ENCODE measurements around the gene FSCN2.
A peak's percentile ranks its signal among the peaks of the same experiment; 100 is the strongest.

The FSCN2 gene

DNA sequence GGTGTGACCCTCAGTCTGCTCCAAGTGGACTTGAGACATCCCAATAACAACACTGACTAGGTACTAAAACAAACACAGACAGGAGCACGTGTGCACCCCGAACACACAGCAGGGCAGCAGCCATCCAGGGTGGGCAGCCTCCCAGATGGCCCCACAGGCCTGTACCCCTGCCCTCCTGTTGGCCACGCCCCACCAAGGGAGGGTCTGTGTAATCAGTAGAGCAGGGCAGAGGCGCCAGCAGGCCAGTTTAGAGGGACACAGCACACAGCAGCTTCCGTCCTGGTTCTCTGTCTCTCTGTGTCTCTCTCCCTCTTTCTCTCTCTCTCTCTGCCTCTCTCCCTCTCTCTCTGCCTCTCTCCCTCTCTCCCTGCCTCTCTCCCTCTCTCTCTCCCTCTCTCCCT is 37.0 kb upstream of the FSCN2 start:
- no peak for DNase-seq (ENCODE audit: low read depth)

DNA sequence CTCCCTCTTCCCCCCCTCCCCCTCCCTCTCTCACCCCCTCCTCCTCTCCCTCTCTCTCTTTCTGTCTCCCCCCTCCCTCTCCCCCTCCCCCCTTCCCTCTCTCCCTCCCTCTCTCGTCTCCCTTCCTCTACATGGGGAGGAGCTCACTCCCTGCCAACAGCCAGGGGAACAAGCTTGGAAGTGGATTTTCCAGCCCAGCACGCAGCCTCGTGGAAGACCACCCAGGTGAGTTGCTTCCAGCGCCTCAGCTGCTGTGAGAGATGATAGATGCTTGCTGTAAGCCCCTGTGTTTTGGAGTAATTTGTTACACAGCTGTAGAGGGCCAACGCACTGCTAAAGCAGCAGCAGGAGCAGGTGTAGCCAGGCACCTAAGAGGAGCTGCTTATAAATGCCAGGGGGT is 36.4 kb upstream of the FSCN2 start:
- no peak for DNase-seq (ENCODE audit: low read depth)

DNA sequence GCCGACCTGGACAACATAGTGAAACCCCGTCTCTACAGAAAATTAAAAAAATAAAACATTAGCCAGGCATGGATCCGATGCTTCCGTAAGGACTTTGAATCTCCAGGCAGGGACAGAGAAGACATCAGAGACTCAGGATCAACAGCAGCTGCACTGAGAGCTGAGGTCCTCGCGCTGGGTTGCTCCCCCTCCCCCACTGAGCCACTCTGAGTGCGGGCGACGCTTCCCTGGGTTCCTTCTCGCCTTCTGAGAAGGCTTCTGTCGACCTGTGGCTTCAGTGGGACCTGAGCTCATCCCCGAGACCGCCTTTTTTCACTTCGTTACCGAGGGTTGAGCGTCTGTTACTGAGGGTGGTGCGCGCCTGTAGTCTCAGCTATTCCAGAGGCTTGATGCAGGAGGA is 36.0 kb upstream of the FSCN2 start:
- no peak for DNase-seq (ENCODE audit: low read depth)

DNA sequence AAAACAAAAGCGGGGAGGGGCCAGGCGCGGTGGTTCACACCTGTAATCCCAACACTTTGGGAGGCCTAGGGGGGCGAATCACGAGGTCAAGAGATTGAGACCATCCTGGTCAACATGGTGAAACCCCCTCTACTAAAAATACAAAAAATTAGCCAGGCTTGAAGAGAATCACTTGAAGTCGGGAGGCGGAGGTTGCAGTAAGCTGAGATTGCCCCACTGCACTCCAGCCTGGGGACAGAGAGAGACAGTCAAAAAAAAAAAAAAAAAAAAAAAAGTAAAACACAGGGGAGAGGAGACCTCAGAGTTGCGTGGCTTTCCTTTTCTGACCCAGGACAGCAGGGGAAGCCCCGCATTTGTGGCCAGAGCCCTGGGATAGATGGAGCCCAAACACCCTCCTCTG is 35.5 kb upstream of the FSCN2 start:
- DNase-seq (ENCODE audit: low read depth) = no peak

DNA sequence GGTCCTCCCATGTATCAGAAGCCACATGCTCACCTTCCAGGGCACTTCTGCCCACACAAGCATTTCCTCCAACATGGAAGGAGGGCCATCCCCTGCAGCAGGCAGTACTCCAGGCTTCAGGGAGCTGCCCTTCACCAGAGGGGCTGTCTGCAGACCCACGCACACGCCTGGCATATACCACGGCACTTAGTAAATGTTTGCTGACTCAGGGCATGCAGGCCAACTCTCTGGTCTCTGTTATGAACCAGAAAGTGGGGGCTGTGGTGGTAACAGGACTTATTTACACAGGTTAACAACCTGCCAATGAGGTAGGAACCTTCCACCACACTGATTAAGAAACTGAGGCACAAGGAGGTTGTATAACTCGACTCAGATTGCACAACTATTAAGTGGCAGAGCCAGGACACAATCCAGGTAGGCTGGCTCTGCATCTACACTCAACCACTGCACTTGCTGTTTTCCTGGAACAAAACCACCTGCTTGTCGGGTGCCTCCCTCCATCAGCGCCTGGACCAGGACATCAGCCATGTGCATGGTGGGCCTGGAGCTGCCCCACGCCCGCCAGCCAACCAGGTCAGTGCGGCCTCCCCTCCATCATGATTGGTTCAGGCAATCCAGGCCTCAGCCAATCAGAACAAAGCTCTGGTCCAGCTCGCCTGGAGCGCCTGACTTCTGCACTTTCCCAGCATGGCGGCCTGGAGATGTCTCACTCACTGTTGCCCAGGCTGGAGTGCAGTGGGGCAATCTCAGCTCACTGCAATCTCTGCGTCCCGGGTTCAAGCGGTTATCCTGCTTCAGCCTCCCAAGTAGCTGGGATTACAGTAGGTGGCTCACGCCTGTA is 34.8 kb upstream of the FSCN2 start:
- no peak for DNase-seq (ENCODE audit: low read depth)

DNA sequence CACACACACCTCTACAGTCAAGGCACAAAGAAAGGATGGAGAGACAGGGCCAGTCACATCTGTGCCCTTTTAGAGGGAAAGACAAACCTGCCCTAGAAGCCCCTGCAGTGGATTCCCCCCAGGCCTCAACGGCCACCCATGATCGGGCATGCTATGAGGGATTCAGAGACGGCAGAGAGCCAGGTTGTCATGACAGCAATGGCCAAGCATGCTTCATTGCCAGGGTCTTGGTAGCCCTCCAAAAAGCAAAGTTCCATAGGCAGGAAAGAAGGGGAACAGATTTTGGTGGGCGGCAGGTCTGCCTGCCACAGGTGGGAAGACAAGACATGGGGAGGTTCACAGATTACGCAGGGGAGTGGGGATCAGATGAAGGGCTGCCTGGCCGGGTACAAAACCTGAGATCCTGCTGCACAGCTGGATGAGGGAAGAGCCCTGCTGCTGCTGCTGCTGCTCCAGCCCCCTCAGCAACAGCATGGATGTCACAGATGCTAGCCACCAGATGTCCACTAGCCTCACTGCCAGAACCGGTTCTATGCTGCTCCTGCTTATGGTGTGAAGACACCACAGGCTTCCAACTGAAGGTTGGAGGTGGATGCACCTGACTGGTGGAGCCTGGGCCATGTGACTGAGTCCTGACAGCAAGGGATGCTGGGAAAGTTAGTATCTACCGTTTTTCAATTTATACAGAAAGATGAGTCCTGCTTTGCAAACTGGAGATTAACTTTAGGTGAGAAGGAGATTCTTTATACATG is 33.4 kb upstream of the FSCN2 start:
- DNase-seq (ENCODE audit: low read depth) = no peak

DNA sequence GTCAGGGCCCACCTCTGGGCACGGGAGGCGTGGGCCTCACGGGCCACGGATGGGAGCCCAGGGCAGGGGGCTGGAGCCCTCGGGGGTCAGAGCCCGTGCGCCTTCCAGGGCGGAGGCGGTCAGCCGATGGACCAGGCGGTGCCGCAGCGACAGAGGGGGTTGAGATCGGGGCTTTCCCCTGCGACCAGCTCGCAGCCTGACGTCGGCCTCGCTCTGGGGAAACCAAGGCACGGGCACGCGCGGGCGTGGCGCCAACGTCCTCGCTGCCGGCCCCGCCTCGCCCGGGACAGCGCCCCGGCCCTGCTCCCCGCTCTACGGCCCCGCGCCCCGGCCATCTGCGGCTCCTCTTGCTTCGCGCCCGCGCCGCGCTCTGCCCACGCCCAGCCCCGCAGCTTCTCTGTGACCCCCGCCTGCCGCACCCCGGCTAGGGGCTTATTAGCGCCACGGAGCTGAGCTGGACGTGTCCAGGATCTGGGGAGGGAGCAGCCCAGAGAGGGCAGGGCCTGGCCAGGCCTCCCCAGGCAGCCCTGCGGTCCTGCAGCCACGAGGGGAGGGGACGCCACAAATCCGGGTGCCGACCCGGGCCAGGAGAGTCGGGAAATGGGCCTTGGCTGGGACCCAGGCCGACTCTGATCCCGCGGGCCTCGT is 29.1 kb upstream of the FSCN2 start:
- no peak for DNase-seq (ENCODE audit: low read depth)

DNA sequence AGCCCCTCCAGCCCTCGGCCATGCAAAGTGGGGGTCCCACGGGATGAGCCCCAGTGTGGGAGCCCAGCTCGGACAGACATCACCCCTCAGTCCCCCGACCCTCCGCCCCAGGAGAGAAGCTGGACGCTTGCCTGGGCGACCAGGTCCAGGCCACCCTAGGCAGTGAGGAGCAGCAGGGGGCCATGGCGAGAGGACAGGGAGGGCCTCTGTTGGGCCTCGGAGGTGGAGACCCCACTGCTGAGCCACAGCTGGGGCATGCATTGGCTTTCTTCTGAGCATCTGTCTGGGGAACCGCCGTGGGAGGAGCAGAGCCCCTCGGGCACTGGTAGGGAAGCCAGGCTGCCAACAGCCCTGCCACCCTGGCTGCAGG is 28.6 kb upstream of the FSCN2 start:
- no peak for DNase-seq (ENCODE audit: low read depth)

DNA sequence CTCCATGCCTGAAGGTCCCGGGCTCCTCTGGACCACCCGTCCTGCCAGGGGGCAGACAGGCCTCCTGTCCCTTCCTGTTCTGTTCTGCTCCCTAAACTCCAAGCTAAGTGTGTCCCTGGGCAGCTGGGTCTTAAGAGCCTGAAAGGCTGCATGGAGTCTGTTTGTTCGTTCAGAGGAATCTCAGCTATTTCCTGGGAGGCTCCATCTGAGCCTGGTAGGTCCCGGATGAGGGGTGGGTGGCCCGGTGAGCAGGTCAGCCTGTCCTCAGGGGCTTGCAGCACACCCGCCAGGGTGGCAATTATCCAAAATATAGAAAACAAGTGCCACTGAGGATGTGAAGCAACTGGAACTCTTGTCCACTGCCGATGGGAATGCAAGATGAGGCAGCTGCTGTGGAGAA is 28.1 kb upstream of the FSCN2 start:
- no peak for DNase-seq (ENCODE audit: low read depth)

DNA sequence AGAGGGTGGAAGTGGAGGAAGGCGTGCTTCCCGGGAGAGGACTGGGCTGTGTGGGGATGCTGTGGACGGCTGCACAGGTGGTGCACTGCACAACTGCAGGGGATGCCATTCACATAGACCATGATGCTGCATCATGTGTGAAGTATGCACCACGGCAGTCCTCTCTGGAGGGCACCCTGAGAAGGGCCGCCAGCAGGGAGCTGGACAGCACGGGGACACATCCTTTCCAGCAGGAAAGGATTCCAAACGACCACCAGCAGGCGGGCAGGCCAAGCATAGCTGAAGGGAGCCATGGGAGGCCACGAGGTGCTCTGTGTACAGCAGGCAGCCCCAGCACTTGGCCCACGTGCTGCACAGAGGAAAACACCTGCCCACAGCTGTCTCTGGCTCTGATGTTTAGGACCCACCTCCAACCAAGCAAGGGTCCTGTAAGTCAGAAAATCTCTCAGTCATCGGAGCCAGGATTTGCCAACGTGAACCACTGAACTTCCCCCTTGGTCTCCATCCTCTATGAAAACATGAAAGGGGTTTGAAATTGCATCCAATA is 25.6 kb upstream of the FSCN2 start:
- no peak for DNase-seq (ENCODE audit: low read depth)

DNA sequence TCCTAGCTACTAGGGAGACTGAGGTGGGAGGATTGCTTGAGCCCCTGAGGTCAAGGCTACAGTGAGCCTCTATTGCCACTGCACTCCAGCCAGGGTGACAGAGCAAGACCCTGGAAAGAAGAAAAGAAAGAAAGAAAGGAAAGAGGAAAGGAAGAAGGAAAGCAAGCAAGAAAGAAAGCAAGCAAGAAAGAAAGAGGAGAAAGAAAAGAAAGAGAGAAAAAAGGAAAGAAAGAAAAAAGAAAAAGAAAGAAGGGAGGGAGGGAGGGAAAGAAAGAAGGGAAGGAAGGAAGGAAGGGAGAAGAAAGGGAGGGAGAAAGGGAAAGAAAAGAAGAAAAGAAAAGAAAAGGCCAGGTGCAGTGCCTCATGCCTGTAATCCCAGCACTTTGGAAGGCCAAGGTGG is 24.6 kb upstream of the FSCN2 start:
- DNase-seq (ENCODE audit: low read depth) = no peak

DNA sequence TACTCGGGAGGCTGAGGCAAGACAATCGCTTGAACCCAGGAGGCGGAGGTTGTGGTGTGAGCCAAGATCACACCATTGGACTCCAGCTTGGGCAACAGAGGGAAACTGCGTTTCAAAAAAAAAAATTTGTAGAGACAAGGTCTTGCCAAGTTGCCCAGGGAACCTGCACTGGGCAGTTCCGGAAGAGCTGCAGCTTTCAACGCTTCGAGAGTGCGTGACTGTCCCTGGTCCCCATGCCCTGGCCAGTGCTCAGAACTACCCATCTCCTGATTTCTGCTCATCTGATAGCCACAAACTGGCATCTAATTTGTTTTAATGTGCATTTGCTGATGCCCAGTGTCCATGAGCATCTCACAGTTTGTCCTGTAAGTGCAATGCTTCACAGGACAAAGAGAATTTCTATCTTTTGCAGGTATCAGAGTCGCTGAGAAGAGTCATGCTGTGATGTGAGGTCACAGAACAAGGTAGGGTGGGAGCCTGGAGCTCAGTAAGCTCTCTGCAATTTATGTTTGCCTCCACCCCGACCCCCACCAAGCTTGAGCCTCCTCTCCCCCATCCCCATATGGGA is 19.5 kb upstream of the FSCN2 start:
- DNase-seq (ENCODE audit: low read depth) = no peak

DNA sequence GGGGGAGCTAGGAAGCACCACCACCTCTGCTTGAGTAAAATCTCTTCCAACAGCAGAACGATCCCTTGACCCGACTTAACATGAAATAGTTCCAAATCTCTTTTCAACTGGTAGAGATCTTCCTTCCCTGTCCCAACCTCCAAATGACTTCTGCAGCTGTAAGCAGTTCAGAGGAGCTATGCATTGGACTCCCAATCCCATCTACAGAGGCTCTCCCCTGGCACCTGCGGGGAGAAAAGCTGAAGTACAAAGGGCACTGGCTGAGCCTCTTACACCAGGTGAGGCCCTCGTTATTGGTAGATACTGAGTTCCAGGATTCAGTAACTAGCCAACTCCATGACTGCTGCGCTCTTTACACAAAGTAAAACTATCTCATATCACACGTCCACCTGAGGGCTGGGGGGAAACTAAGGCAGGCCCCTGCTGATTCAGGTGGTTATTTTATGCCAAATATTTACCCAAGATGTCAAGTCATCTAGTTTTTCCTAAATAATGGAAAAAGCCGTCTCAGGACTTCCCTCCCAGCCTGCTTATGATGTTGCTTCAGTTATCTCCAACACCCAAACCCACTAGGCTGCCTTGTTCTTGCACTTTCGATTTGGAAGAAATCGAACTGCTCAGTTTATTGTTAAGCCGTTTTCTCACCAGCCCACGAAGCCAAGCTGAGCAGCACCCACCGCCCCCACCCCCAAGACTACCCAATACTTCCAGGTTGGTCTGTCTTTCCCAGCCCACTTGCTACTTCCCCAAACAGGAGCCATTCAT is 18.8 kb upstream of the FSCN2 start:
- DNase-seq (ENCODE audit: low read depth) = no peak

DNA sequence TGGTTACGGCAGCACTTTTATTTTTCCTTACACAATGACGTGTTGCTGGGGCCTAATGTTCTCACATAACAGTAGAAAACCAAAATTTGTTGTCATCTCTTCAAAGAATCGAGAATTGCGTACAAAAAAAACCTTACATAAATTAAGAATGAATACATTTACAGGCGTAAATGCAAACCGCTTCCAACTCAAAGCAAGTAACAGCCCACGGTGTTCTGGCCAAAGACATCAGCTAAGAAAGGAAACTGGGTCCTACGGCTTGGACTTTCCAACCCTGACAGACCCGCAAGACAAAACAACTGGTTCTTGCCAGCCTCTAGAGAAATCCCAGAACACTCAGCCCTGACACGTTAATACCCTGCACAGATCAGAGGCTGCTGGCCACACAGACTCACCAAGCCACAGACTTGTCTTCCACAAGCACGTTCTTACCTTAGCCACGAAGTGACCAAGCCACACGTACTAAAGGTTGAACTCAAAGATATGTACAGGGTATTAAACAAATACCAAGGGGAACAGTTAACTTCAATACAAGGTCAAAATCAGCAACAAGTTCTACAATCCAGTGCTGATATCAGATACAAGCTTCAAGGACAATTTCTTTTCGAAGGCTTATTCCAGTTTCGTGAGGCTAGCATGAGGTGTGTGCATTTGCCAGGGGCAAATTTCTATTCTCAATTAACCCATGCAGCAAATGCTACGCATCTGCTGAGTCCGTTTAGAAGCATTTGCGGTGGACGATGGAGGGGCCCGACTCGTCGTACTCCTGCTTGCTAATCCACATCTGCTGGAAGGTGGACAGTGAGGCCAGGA is 18.0 kb upstream of the FSCN2 start:
- DNase-seq (ENCODE audit: low read depth) = no peak

DNA sequence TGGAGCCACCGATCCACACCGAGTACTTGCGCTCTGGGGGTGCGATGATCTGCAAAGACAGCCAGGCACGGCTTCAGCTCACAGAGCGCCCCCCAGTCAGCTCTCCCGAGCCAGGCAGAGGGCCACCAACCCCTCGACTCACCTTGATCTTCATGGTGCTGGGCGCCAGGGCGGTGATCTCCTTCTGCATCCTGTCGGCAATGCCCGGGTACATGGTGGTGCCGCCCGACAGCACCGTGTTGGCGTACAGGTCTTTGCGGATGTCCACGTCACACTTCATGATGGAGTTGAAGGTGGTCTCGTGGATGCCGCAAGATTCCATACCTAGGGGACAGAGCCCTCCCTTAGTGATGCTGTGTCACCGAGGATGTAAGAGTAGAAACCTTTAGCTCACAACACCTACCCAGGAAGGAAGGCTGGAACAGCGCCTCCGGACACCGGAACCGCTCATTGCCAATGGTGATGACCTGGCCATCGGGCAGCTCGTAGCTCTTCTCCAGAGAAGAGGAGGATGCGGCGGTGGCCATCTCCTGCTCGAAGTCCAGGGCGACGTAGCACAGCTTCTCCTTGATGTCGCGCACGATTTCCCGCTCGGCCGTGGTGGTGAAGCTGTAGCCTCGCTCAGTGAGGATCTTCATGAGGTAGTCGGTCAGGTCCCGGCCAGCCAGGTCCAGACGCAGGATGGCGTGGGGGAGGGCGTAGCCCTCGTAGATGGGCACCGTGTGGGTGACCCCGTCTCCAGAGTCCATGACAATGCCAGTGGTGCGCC is 17.2 kb upstream of the FSCN2 start:
- no peak for DNase-seq (ENCODE audit: low read depth)

DNA sequence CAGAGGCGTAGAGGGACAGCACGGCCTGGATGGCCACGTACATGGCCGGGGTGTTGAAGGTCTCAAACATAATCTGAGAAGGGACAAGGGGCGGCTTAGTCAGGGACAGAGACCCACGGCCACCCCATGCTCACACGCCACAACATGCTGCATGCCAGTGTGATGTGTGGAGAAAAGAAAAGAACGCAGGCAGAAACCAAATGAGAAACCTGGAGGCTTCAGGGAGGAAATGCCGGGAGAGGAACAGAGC is 16.7 kb upstream of the FSCN2 start:
- DNase-seq (ENCODE audit: low read depth) = no peak

DNA sequence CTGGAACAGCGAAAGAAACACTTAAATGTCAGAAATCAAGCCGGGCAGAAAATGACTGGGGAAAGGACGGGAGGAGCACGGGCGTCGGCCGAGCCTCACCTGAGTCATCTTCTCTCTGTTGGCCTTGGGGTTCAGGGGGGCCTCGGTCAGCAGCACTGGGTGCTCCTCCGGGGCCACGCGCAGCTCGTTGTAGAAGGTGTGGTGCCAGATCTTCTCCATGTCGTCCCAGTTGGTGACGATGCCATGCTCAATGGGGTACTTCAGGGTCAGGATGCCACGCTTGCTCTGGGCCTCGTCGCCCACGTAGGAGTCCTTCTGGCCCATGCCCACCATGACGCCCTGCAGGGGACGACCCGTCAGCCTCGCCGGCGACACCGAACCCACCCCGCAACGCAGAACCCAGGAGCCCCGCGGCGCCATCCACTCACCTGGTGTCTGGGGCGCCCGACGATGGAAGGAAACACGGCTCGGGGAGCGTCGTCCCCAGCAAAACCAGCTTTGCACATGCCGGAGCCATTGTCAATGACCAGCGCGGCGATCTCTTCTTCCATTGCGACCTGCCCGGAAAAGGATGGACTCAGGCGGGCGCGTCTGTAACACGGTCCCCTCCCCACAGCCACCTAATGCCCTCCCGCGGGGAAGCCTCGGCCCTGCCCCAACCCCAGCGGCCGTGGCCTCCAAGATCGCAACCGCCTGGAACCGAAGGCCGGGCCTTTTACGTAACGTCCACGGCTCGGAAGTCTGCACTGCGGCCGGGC is 16.2 kb upstream of the FSCN2 start:
- no peak for DNase-seq (ENCODE audit: low read depth)

DNA sequence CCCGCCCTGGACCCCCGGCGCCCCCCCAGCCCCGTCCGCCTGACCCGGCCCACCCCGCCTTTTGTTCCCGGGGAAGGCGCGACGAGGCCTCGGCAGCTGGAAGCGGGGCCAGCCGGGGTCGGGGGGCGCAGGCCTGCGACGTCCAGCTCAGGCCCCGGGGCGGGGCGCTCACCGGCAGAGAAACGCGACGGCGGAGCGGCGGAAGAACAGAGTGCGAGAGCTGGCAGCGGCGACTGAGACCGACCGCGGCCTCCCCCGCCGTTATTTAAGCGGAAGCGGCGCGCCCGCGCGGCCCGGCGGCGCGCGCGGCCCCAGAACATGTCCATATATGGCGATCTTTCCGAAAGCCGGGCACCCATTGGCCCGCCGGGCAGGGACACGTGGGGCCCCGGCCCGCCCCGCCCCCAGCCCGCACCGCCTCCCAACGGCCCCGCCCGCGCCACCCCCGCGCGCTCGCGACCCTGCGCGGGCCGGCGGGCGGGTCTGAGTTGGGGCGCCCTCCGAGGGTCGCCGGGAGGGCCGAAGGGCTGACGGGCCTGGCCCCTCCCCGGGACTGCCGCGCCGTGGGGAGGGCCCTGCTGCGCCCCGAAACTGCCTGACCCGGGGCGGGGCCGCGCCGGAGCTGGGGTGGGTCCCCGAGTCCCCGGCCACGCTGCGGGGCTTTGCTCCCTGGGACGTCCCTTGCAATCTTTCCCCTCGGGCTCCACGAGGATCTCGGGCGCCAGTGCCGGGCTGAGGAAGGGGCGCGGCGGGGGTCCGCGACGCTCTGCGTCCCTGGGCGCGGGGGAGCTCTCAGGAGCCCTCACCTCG is 15.4 kb upstream of the FSCN2 start, which contains the start of gene ACTG1:
TSS of gene ACTG1 (minus strand) at position 238 of the 810 bp plus-strand sequence. CDS start 445 bp downstream, outside the sequence.
- peak; percentile 87 for DNase-seq (ENCODE audit: low read depth)

DNA sequence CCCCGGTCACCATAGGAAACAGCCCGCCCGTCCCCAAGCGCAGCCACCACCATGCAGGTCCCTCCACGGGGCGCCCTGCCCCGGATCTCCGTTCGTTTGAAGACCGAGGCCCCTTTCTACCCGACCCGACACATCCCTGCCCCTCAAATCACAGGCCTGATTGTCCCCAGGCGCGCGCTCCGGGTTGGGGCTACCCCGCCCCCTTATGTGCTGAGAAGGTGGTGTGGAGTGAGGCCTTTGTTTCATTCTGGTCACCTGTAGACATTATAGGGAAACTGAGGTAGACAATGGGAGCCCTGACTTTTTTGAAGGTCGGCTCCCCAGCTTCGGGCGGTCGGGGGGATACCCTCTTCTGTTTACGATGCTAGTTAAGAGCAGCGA is 14.8 kb upstream of the FSCN2 start:
- no peak for DNase-seq (ENCODE audit: low read depth)

Data from stimulated activated CD8-positive, alpha-beta memory T cell treated with anti-CD3 and anti-CD28 coated beads, Interleukin-15, amount 100 ng/mL, for 24 hours (primary cell).